NCI-H526 (cell line): ENCODE data around the gene EML5.

Experiments used
- DNase-seq, 2 experiments: peaks; one replicate each; lab custom pipeline; 2025; lab: John Stamatoyannopoulos, UW

The EML5 gene

GRCh38 chr14:88562831-88563686 lies 229.7 kb downstream of the EML5 start, which contains the start of gene ZC3H14:
TSS of gene ZC3H14 (plus strand) at chr14:88563037. CDS start at chr14:88563134, 97 bp downstream.
- peak; percentile 62 to 92 for DNase-seq

GRCh38 chr14:88562532-88562830 lies 230.3 kb downstream of the EML5 start:
- no peak for DNase-seq
